Astrocyte of the cerebellum (primary cell): ENCODE data around the gene MLF2.
A peak's percentile ranks its signal among the peaks of the same experiment; 100 is the strongest.

ENCODE experiments used
- DNase-seq: peaks from one replicate; pipeline ENCODE4 v3.0.0-alpha.2; 2011; ENCODE audit warnings: low read depth
- H3K4me3 ChIP-seq: 2 replicates; pipeline ENCODE4 v1.5.1; 2011; ENCODE audit warnings: mild to moderate bottlenecking, low read depth, low read length, moderate library complexity
- in situ Hi-C: cut with HindIII; loops from 2 replicates; pipeline ENCODE4 v1.10.0; 2017; ENCODE audit warnings: low sequenced_read_pairs
- TF ChIP-seq, protein P1 (sequence below): IDR thresholded peaks from 2 replicates; pipeline ENCODE4 v1.5.1; 2012; ENCODE audit warnings: low read length, low read depth, moderate library complexity, mild to moderate bottlenecking; ENCODE audit errors: missing control alignments

Gene MLF2, protein sequence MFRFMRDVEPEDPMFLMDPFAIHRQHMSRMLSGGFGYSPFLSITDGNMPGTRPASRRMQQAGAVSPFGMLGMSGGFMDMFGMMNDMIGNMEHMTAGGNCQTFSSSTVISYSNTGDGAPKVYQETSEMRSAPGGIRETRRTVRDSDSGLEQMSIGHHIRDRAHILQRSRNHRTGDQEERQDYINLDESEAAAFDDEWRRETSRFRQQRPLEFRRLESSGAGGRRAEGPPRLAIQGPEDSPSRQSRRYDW

DNA sequence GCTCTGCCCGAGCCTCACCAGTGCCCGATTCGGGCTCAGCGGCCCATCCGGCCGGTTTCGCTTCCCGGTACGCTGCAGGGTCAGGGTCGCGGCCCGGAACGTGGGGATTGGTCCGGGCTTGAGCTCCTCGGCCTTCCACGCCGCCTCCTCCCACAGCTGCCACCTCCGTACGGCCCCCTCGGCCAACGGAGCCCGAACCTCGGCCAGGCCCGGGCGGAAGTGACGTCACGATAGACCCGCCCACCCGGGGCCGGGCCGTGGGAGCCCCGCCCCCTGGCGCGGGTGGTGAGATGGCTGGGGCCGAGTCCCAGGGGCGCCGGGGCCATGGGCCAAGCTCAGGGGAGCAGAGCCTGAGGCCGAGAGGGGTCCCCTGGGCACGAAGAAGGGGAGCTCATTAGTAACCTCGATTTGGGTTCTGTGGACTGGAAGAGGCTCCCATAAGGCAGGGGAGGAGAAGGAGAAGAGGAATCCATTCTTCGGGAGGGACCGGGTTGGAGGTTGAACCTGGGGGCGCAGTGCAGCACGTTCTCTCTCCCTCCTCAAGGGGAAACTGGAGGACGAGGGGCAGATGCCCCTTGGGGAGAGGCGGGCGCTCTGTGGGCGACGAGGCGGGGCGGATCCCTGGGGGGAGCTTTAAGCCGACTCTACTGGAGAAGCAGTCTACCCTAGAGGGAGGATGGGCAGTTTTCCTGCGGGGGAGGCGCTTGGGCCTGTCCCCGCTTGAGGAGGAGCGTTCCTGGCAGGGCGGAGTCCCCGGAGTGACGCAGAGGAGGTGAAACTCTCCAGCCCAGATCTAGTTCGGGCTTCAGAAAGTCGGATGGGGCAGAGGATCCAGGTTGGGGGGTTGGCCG, at the start of gene MLF2:
MLF2 (minus strand) TSS at position 221 of the 851 bp plus-strand sequence. CDS start 807 bp downstream, outside the sequence.
- TF ChIP-seq, protein P1, sequence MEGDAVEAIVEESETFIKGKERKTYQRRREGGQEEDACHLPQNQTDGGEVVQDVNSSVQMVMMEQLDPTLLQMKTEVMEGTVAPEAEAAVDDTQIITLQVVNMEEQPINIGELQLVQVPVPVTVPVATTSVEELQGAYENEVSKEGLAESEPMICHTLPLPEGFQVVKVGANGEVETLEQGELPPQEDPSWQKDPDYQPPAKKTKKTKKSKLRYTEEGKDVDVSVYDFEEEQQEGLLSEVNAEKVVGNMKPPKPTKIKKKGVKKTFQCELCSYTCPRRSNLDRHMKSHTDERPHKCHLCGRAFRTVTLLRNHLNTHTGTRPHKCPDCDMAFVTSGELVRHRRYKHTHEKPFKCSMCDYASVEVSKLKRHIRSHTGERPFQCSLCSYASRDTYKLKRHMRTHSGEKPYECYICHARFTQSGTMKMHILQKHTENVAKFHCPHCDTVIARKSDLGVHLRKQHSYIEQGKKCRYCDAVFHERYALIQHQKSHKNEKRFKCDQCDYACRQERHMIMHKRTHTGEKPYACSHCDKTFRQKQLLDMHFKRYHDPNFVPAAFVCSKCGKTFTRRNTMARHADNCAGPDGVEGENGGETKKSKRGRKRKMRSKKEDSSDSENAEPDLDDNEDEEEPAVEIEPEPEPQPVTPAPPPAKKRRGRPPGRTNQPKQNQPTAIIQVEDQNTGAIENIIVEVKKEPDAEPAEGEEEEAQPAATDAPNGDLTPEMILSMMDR, result peak; percentile 98
- H3K4me3 ChIP-seq, result peak within 1 kb of the TSS; percentile 96
- in situ Hi-C loops, result no loop called here
- peak; percentile 98 for DNase-seq

DNA sequence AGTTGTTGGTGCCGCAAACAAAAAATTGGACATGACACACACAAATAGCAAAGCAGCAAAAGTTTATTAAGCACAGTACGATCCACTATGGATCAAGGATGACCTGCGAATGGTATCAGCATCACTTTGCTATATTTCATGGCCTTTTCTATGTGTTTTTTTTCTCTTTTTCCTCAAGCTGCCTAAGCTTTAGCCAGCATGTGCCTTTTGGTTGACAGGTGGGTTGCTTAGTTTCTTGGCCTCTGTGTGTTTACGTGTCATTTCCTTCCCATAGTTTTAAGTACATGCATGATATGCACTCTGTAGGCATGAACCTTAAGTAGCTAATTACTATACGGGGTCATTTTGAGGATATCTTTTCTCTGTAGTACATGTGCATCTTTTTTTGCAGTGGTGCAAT, 46.2 kb upstream of the MLF2 start:
- in situ Hi-C loops, result loop anchor here (5.0 to 10.0 kb wide), 2 partner anchors 72 to 164 kb away; partner anchors contain the start of gene LPAR5
- TF ChIP-seq, protein P1, result no peak
- no peak overlapping the region for H3K4me3 ChIP-seq
- no peak for DNase-seq

DNA sequence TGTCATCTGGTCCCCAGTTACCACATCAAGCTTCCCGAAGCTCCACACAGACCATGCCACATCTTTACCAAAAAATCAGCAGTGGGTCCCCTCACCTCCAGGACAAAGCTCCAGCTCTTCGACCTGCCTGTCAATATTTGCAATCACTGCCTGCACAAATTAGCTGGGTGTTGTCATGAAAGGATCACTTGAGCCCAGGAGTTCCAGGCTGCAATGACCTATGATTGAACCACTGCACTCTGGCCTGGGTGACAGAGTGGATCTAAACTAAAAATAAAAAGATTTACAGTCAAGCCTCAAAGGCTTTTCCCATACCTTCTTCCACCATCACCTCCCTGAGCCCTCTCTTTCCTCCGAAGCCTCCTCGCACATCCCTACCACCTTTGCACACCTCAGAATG, 43.6 kb upstream of the MLF2 start:
- in situ Hi-C loops, result loop anchor here (5.0 to 10.0 kb wide), 2 partner anchors 69 to 162 kb away; partner anchors contain the start of gene LPAR5
- TF ChIP-seq, protein P1, result no peak
- DNase-seq, result no peak
- H3K4me3 ChIP-seq, result no peak overlapping the region

DNA sequence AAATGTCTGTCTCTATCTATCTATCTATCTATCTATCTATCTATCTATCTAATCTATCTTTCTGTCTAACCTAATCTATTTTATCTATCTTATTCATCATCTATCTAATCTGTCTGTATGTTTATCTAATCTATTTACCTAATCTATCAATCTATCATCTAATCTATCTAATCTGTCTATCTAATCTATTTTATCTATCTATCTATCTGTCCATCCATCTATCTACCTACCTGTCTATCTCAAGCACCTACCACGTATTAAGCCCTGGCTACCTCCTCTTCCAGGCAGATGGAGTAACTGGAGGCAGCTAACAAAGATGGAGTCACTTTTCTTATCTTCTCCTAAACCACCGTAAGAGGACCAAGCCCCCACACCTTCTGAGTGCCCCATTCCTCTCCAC, 42.1 kb upstream of the MLF2 start:
- TF ChIP-seq, protein P1, result no peak

DNA sequence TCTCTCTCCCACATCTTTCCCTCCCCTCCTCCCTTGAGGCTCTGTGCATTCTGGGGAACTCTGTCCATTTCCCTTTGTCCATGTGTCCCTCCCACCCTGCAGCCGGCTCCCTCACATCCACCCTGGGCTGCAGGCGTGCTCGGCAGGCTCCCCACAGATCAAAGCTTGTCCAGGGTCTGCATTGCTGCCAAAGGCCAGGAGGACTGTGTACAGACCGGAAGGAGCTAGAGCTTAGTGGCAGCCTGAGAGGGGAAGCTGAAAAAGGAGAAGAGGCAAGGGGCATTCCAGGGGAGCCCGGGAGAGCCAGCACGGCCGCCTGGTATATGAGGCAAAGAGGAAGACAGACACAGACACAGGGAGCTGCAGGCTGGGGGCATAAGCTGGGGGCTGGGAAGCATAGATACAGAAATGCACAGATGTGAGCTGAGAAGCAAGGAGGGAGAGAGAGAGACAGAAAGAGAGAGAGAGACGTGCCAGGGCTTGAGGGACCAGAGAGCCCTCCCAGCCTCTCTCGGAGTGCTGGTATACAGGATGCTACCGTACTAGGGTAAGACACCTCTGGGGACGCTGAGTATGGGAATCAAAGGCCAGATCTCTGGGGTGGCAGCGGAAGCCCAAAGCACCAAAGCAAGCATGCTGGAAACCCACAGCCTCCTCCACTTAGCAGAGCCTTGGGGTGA, 39.7 kb upstream of the MLF2 start:
- H3K4me3 ChIP-seq, result no peak overlapping the region
- in situ Hi-C loops, result loop anchor here (10.0 kb wide), 1 partner anchor 158 kb away; the partner anchor contains the start of gene LPAR5
- TF ChIP-seq, protein P1, result no peak
- DNase-seq, result no peak

More for the DNA sequence above, 42.1 kb upstream of the MLF2 start:
- in situ Hi-C loops, result loop anchor here (5.0 to 10.0 kb wide), 2 partner anchors 68 to 160 kb away; partner anchors contain the start of gene LPAR5
- no peak overlapping the region for H3K4me3 ChIP-seq
- DNase-seq, result no peak
